Measurements from ENCODE around the gene ZNF770. TPM values are rescaled to one million over a fixed set of nuclear protein-coding genes. Genes with fewer than 3 reads are reported as not detected.
A peak's percentile ranks its signal among the peaks of the same experiment; 100 is the strongest.

The ZNF770 gene
- total and polyA plus RNA-seq, 10 of the 15 experiments (the other 5 are each of a cell fraction or from before 2014, with no cell fraction given), result 1.8 to 118 (median 26.0) TPM

- TF ChIP-seq SP1 (IDR thresholded peaks at IDR 0.05; ENCODE audit: low read depth, low read length) (peak; percentile 42), EP300 (IDR thresholded peaks at IDR 0.05; ENCODE audit: borderline replicate concordance in 1 of 2, control insufficient read depth in 1 of 2, low read depth in 2 of 2, low read length in 2 of 2) (peak in 1 of 2 experiments; percentile 41; a peak in 1 of 4 replicates), IRF3 (IDR thresholded peaks at IDR 0.05) (no peak), ZBTB40 (IDR thresholded peaks at IDR 0.05; ENCODE audit: borderline replicate concordance) (no peak), SIN3A (IDR thresholded peaks at IDR 0.05; ENCODE audit: low read depth, low read length) (no peak), MTA2 (IDR thresholded peaks at IDR 0.05; ENCODE audit: low read depth) (peak; percentile 58; the same call in 1 of the 2 replicates), RBBP5 (conservative IDR thresholded peaks at IDR 0.05) (no peak), ATF3 (IDR thresholded peaks at IDR 0.05; ENCODE audit: borderline replicate concordance, extremely low read depth, low read depth, low read length) (no peak), PAX8 (IDR thresholded peaks at IDR 0.05) (no peak), BACH1 (IDR thresholded peaks at IDR 0.05; ENCODE audit: borderline replicate concordance) (no peak), MTA3 (IDR thresholded peaks at IDR 0.05; ENCODE audit: borderline replicate concordance, low read length) (peak; percentile 63; the same call in 1 of the 2 replicates), CHD2 (IDR thresholded peaks at IDR 0.05; ENCODE audit: borderline replicate concordance, low read depth, low read length) (no peak), NFYB (IDR thresholded peaks at IDR 0.05; ENCODE audit: insufficient read depth, low read depth, low read length) (peak; percentile 73; the same call in 1 of the 2 replicates), SMARCA5 (IDR thresholded peaks at IDR 0.05) (no peak), HDAC2 (IDR thresholded peaks at IDR 0.05) (no peak), LARP7 (IDR thresholded peaks at IDR 0.05) (no peak), CBX5 (IDR thresholded peaks at IDR 0.05; ENCODE audit: low read depth) (0 out of 2 replicates have a peak, but pooled peaks have one; percentile 53), MYC (IDR thresholded peaks at IDR 0.05; ENCODE audit: insufficient read depth, insufficient read length, insufficient replicate concordance, low read length, severe bottlenecking) (no peak), NR2F1 (conservative IDR thresholded peaks at IDR 0.05) (peak; percentile 53; the same call in 1 of the 2 replicates), ZZZ3 (IDR thresholded peaks at IDR 0.05; ENCODE audit: control insufficient read depth, insufficient read length, low read depth) (no peak), CUX1 (IDR thresholded peaks at IDR 0.05; ENCODE audit: insufficient replicate concordance, low read depth, low read length) (no peak)
Measured at GRCh38 chr15:34993877-34994276, 5.8 kb upstream of the ZNF770 start (continued).

Measured in GM12878 (cell line).